Measurements from ENCODE around the gene FBN2. TPM values are rescaled to one million over a fixed set of nuclear protein-coding genes. Genes with fewer than 3 reads are reported as not detected.

FBN2 gene
- total and polyA plus RNA-seq, 2 of the 4 experiments (the other 2 are of a cell fraction): 26.7 to 69.0 TPM

- intact Hi-C loops (cut with micrococcal nuclease): no loop called here
- no peak overlapping the region for H3K4me2 ChIP-seq (ENCODE audit: low read depth, low read length)
- no peak overlapping the region for H2BK20ac ChIP-seq (ENCODE audit: low read depth, low read length)
- CTCF ChIA-PET: no interaction called here
- dilution Hi-C loops (cut with HindIII; ENCODE audit: low sequenced_read_pairs, unreplicated experiment): no loop called here
- H3K56ac ChIP-seq (ENCODE audit: extremely low read depth, insufficient read depth, low read length): no peak overlapping the region
- in situ Hi-C loops (cut with MboI; ENCODE audit: low sequenced_read_pairs): no loop called here
- no peak overlapping the region for H2AK5ac ChIP-seq (ENCODE audit: low read depth, low read length)
- no peaks in the 10 kb centered on the region for H3K4me1 ChIP-seq (ENCODE audit: control insufficient read depth, insufficient read depth, low read length)
- H3K18ac ChIP-seq (ENCODE audit: low read depth, low read length): no peak overlapping the region
- H4K5ac ChIP-seq (ENCODE audit: low read depth, low read length): no peak overlapping the region
- no peak overlapping the region for H3K14ac ChIP-seq (replicated peaks; ENCODE audit: low read depth, low read length)
- no TSS peak for BruUV-seq (replicated peaks)
- no peak overlapping the region for H3K27ac ChIP-seq (ENCODE audit: insufficient read depth, low read length)
- no peak overlapping the region for H2BK5ac ChIP-seq (ENCODE audit: low read depth, low read length, poor library complexity, severe bottlenecking)
- H3K27me3 ChIP-seq (ENCODE audit: control insufficient read depth, insufficient read depth, low read length): no peaks in the 10 kb centered on the region
- TF ChIP-seq FOS (IDR thresholded peaks at IDR 0.05; ENCODE audit: low read depth, low read length) (no peak), USF2 (IDR thresholded peaks at IDR 0.05; ENCODE audit: low read depth, low read length) (no peak), ELK1 (IDR thresholded peaks at IDR 0.05; ENCODE audit: borderline replicate concordance, low read depth, low read length) (no peak), CEBPB (IDR thresholded peaks at IDR 0.05; ENCODE audit: low read depth, low read length) (no peak), CHD1 (IDR thresholded peaks at IDR 0.05; ENCODE audit: low read depth, low read length) (no peak), RFX5 (IDR thresholded peaks at IDR 0.05; ENCODE audit: low read depth, low read length) (no peak), POLR2A (IDR thresholded peaks at IDR 0.05; ENCODE audit: low read depth, low read length) (no peak), BHLHE40 (IDR thresholded peaks at IDR 0.05; ENCODE audit: low read depth, low read length) (no peak), RAD21 (IDR thresholded peaks at IDR 0.05; ENCODE audit: low read length) (no peak), CTCF (conservative IDR thresholded peaks at IDR 0.05; ENCODE audit: low read depth, low read length) (no peak), MAFK (IDR thresholded peaks at IDR 0.05; ENCODE audit: low read depth, low read length) (no peak), SMC3 (IDR thresholded peaks at IDR 0.05; ENCODE audit: low read depth, low read length) (no peak), MXI1 (IDR thresholded peaks at IDR 0.05; ENCODE audit: borderline replicate concordance, low read depth, low read length) (no peak), MAZ (IDR thresholded peaks at IDR 0.05; ENCODE audit: borderline replicate concordance, low read depth, low read length) (no peak), NFE2L2 (IDR thresholded peaks at IDR 0.05; ENCODE audit: low read depth, low read length) (no peak), RCOR1 (IDR thresholded peaks at IDR 0.05; ENCODE audit: insufficient replicate concordance, low read length) (no peak)
- no peak overlapping the region for H4K91ac ChIP-seq (ENCODE audit: insufficient read depth, low read depth, low read length)
- no peaks in the 10 kb centered on the region for H4K20me1 ChIP-seq (ENCODE audit: insufficient read depth, low read length)
- H3K9me1 ChIP-seq (ENCODE audit: insufficient read depth, low read length): peaks cover 2% of the 10 kb centered on the region; the same call in 1 of the 2 replicates
- POLR2A ChIA-PET (ENCODE audit: unreplicated experiment): no interaction called here
- no peak overlapping the region for H2BK15ac ChIP-seq (ENCODE audit: low read depth, low read length)
- no peak overlapping the region for H2AK9ac ChIP-seq (replicated peaks; ENCODE audit: low read depth, low read length, poor library complexity)
- no peak overlapping the region for H2BK120ac ChIP-seq (ENCODE audit: low read depth, low read length)
- H2AFZ ChIP-seq (replicated peaks; ENCODE audit: low read length, poor library complexity): no peak overlapping the region
- H3K9me3 ChIP-seq (ENCODE audit: control insufficient read depth, insufficient read depth, low read length): no peaks in the 10 kb centered on the region
- no peak for ATAC-seq (ENCODE audit: low read depth)
- no peak for DNase-seq
- H4K8ac ChIP-seq (ENCODE audit: low read depth in 2 of 2, low read length in 2 of 2): no peak overlapping the region
- peaks cover 20% of the 10 kb centered on the region for H3K36me3 ChIP-seq (ENCODE audit: control insufficient read depth, insufficient read depth, low read length)
- H3K23ac ChIP-seq (ENCODE audit: low read depth, low read length): no peak overlapping the region
- no CpG with 5 or more reads among the region's 2 CpGs for WGBS, 2 experiments (ENCODE audit: extremely low coverage in 2 of 2, insufficient read length in 1 of 2)
- no peak overlapping the region for H3K9ac ChIP-seq (ENCODE audit: low read depth, low read length)
- H3K4ac ChIP-seq (ENCODE audit: low read depth, low read length): no peak overlapping the region
- no peak overlapping the region for H3K4me3 ChIP-seq (ENCODE audit: insufficient read depth, low read depth, low read length)
- no peaks in the 10 kb centered on the region for H3K79me1 ChIP-seq (ENCODE audit: low read depth in 1 of 2, low read length in 2 of 2)
Measured at GRCh38 chr5:128279345-128279744, 258.7 kb downstream of the FBN2 start.
